H1 (cell line): Measurements from ENCODE around the gene NRL. TPM values are rescaled to one million over a fixed set of nuclear protein-coding genes. Genes with fewer than 3 reads are reported as not detected.
A peak's percentile ranks its signal among the peaks of the same experiment; 100 is the strongest.

Experiments
- CTCF ChIA-PET: fragments of 300-600 bp; sonication (Branson Sonifier 250); formaldehyde crosslinking; loops from one replicate; lab custom pipeline; 2021; ENCODE audit not compliant: partially characterized antibody; lab: Charles Lee
- POLR2A ChIA-PET: fragments of 300-600 bp; sonication (Branson Sonifier 250); formaldehyde crosslinking; loops from one replicate; lab custom pipeline; 2021; ENCODE audit warnings: inconsistent platforms; ENCODE audit not compliant: partially characterized antibody; lab: Charles Lee
- DNase-seq, 2 experiments: peaks; one replicate each; pipeline versions ENCODE4 v3.0.0 to v3.0.0-alpha.2; 2010 to 2022; ENCODE audit warnings: low spot score in 2 of 2, low read depth in 1 of 2, mixed read lengths in 1 of 2
- FAIRE-seq: peaks from 2 replicates; lab custom pipeline; 2011; peaks lifted over from hg19 to GRCh38; lab: Jason Lieb, UNC
- H2AFZ ChIP-seq: 2 replicates; pipeline ENCODE4 v1.8.1; 2012; ENCODE audit warnings: low read length, inconsistent platforms
- H2AK5ac ChIP-seq: 2 replicates; pipeline ENCODE4 v1.6.1; 2013; ENCODE audit warnings: low read depth, low read length
- H2BK120ac ChIP-seq: replicated peaks from 2 replicates; pipeline ENCODE3; 2013; ENCODE audit warnings: low read depth, low read length, inconsistent platforms
- H2BK12ac ChIP-seq: 2 replicates; pipeline ENCODE4 v1.6.1; 2013; ENCODE audit warnings: low read depth, low read length
- H2BK15ac ChIP-seq: 2 replicates; pipeline ENCODE4 v1.6.1; 2013; ENCODE audit warnings: low read length
- H2BK20ac ChIP-seq: 2 replicates; pipeline ENCODE4 v1.6.1; 2013; ENCODE audit warnings: low read length
- H2BK5ac ChIP-seq: 2 replicates; pipeline ENCODE4 v1.6.1; 2013; ENCODE audit warnings: low read depth, low read length
- H3K14ac ChIP-seq: 2 replicates; pipeline ENCODE4 v1.6.1; 2013; ENCODE audit warnings: inconsistent platforms; ENCODE audit not compliant: insufficient read length
- H3K18ac ChIP-seq: 2 replicates; pipeline ENCODE4 v1.6.1; 2013; ENCODE audit warnings: low read length; ENCODE audit errors: extremely low read depth
- H3K23ac ChIP-seq: 2 replicates; pipeline ENCODE4 v1.6.1; 2013; ENCODE audit warnings: inconsistent platforms; ENCODE audit not compliant: insufficient read length
- H3K23me2 ChIP-seq: 2 replicates; pipeline ENCODE4 v1.6.1; 2013; ENCODE audit warnings: low read depth, low read length
- H3K27ac ChIP-seq: 2 replicates; pipeline ENCODE4 v1.6.1; 2011; ENCODE audit warnings: low read depth, low read length, inconsistent platforms
- H3K27me3 ChIP-seq, 4 experiments: replicated peaks in 1 of 4; 1 replicate in 1 of 4; 2 replicates in 3 of 4; pipeline versions ENCODE4 v1.6.1 to v1.8.1; 2011 to 2013; ENCODE audit warnings: low read length in 3 of 4, mild to moderate bottlenecking in 3 of 4, inconsistent platforms in 2 of 4, mixed read lengths in 2 of 4, moderate library complexity in 1 of 4; ENCODE audit not compliant: control insufficient read depth in 3 of 4, insufficient read depth in 3 of 4; ENCODE audit errors: extremely low read depth in 1 of 4
- H3K36me3 ChIP-seq, 4 experiments: 2 replicates each; pipeline versions ENCODE4 v1.6.1 to v1.8.1; 2011 to 2013; ENCODE audit warnings: mild to moderate bottlenecking in 4 of 4, low read length in 3 of 4, moderate library complexity in 2 of 4, control low read depth in 1 of 4, inconsistent platforms in 1 of 4; ENCODE audit not compliant: insufficient read depth in 4 of 4, control insufficient read depth in 2 of 4
- H3K4ac ChIP-seq: replicated peaks from 2 replicates; pipeline ENCODE3; 2013; ENCODE audit warnings: low read length, low read depth, mixed read lengths, inconsistent platforms; ENCODE audit not compliant: insufficient read length
- H3K4me1 ChIP-seq, 4 experiments: replicated peaks in 1 of 4; 1 replicate in 1 of 4; 2 replicates in 3 of 4; pipeline versions ENCODE4 v1.6.1 to v1.8.1; 2011 to 2013; ENCODE audit warnings: low read length in 3 of 4, inconsistent platforms in 2 of 4, mixed read lengths in 1 of 4; ENCODE audit not compliant: insufficient read depth in 4 of 4, control insufficient read depth in 3 of 4
- H3K4me2 ChIP-seq, 2 experiments: 2 replicates each; pipeline versions ENCODE4 v1.6.1 to v1.8.1; 2011 to 2013; ENCODE audit warnings: low read depth in 2 of 2, low read length in 2 of 2, control low read depth in 1 of 2, inconsistent platforms in 1 of 2, mild to moderate bottlenecking in 1 of 2; ENCODE audit not compliant: insufficient read depth in 1 of 2
- H3K4me3 ChIP-seq, 4 experiments: fragments of 200-600, 300-600 bp in 1 of 4; sonication (generic), shearing (Covaris generic), sonication (Bioruptor Twin) in 1 of 4; 2 replicates each; pipeline versions ENCODE4 v1.5.1 to v1.8.1; 2011 to 2016; ENCODE audit warnings: low read length in 4 of 4, low read depth in 3 of 4, control low read depth in 2 of 4, inconsistent platforms in 2 of 4, mild to moderate bottlenecking in 2 of 4, mixed read lengths in 1 of 4, moderate library complexity in 1 of 4; ENCODE audit not compliant: insufficient read depth in 2 of 4; ENCODE audit errors: extremely low read depth in 1 of 4
- H3K56ac ChIP-seq: replicated peaks from 2 replicates; pipeline ENCODE3; 2013; ENCODE audit warnings: low read depth, mild to moderate bottlenecking, mixed read lengths, low read length, inconsistent platforms; ENCODE audit not compliant: insufficient read length
- H3K79me1 ChIP-seq: 2 replicates; pipeline ENCODE4 v1.6.1; 2013; ENCODE audit warnings: low read depth, low read length, control low read depth
- H3K79me2 ChIP-seq, 2 experiments: 2 replicates each; pipeline versions ENCODE4 v1.6.1 to v1.8.1; 2012 to 2013; ENCODE audit warnings: low read length in 2 of 2, mild to moderate bottlenecking in 2 of 2, inconsistent platforms in 1 of 2; ENCODE audit not compliant: insufficient read depth in 2 of 2, control insufficient read depth in 1 of 2
- H3K9ac ChIP-seq, 4 experiments: replicated peaks in 1 of 4; 1 replicate in 1 of 4; 2 replicates in 3 of 4; pipeline versions ENCODE4 v1.6.1 to v1.8.1; 2011 to 2013; ENCODE audit warnings: low read depth in 3 of 4, low read length in 3 of 4, control low read depth in 2 of 4, mild to moderate bottlenecking in 2 of 4, moderate library complexity in 2 of 4, inconsistent platforms in 1 of 4; ENCODE audit errors: extremely low read depth in 1 of 4
- H3K9me3 ChIP-seq, 2 experiments: 2 replicates each; pipeline versions ENCODE4 v1.6.1 to v1.8.1; 2012 to 2013; ENCODE audit warnings: mild to moderate bottlenecking in 2 of 2, moderate library complexity in 2 of 2, control low read depth in 1 of 2, inconsistent platforms in 1 of 2, low read depth in 1 of 2, low read length in 1 of 2, mixed read lengths in 1 of 2; ENCODE audit not compliant: insufficient read depth in 2 of 2
- H4K20me1 ChIP-seq, 2 experiments: replicated peaks in 1 of 2; 2 replicates each; pipeline versions ENCODE3 to v1.8.1; 2011 to 2013; ENCODE audit warnings: inconsistent platforms in 2 of 2, low read length in 2 of 2, mild to moderate bottlenecking in 1 of 2; ENCODE audit not compliant: insufficient read depth in 2 of 2, control insufficient read depth in 1 of 2
- H4K5ac ChIP-seq: 2 replicates; pipeline ENCODE4 v1.6.1; 2013; ENCODE audit warnings: low read length, low read depth, mixed read lengths, inconsistent platforms; ENCODE audit not compliant: insufficient read length
- H4K8ac ChIP-seq: 2 replicates; pipeline ENCODE4 v1.8.0; 2013; ENCODE audit warnings: mild to moderate bottlenecking, moderate library complexity, low read length, inconsistent platforms; ENCODE audit not compliant: insufficient read depth; ENCODE audit errors: extremely low read depth
- H4K91ac ChIP-seq: replicated peaks from 2 replicates; pipeline ENCODE3; 2013; ENCODE audit warnings: low read length, mixed read lengths, inconsistent platforms; ENCODE audit not compliant: insufficient read length
- BCL11A ChIP-seq, 2 experiments: IDR thresholded peaks; one replicate each; pipeline ENCODE4 v1.6.1; 2011; ENCODE audit warnings: low read depth in 2 of 2, low read length in 2 of 2, mild to moderate bottlenecking in 2 of 2
- EP300 ChIP-seq, 2 experiments: IDR thresholded peaks; 1 replicate in 1 of 2; 2 replicates in 1 of 2; pipeline ENCODE4 v1.6.1; 2011 to 2012; ENCODE audit warnings: low read depth in 2 of 2, low read length in 2 of 2, mild to moderate bottlenecking in 2 of 2, borderline replicate concordance in 1 of 2, inconsistent platforms in 1 of 2, moderate library complexity in 1 of 2
- PHF8 ChIP-seq: fragments of 200-600 bp; sonication (generic); conservative IDR thresholded peaks from 2 replicates; pipeline ENCODE4 v1.7.1; 2012; ENCODE audit warnings: low read depth, mild to moderate bottlenecking, inconsistent platforms, low read length, moderate library complexity
- POLR2AphosphoS5 ChIP-seq: IDR thresholded peaks from 2 replicates; pipeline ENCODE4 v1.6.1; 2011; ENCODE audit warnings: low read depth, low read length
- POU5F1 ChIP-seq: IDR thresholded peaks from 2 replicates; pipeline ENCODE4 v1.6.1; 2011; ENCODE audit warnings: low read depth, mild to moderate bottlenecking, low read length, moderate library complexity
- RBBP5 ChIP-seq: IDR thresholded peaks from 2 replicates; pipeline ENCODE4 v1.7.1; 2012; ENCODE audit warnings: low read depth, mild to moderate bottlenecking, inconsistent platforms, low read length, moderate library complexity, borderline replicate concordance
- SP2 ChIP-seq: IDR thresholded peaks from 2 replicates; pipeline ENCODE4 v1.6.1; 2012; ENCODE audit warnings: mild to moderate bottlenecking, low read length, inconsistent platforms
- TBP ChIP-seq: IDR thresholded peaks from 2 replicates; pipeline ENCODE4 v1.6.1; 2011; ENCODE audit warnings: low read depth, low read length, improper control_type of control experiment
- USF2 ChIP-seq: IDR thresholded peaks from 2 replicates; pipeline ENCODE4 v1.6.1; 2011; ENCODE audit warnings: low read length, improper control_type of control experiment
- WGBS, 2 experiments: shearing (Covaris generic) in 1 of 2; methylation state at CpG; one replicate each; pipeline versions ENCODE4 v1.1.6 to v1.1.7; 2013 to 2015; ENCODE audit warnings: low lambda C conversion rate in 2 of 2, mixed read lengths in 2 of 2, inconsistent platforms in 1 of 2, low coverage in 1 of 2, missing lambda C conversion rate in 1 of 2; ENCODE audit not compliant: insufficient replicate concordance in 2 of 2, insufficient coverage in 1 of 2, insufficient read length in 1 of 2; ENCODE audit errors: extremely low coverage in 1 of 2, missing lambda C conversion rate in 1 of 2; 5-methylcytosine and 5-hydroxymethylcytosine counted together
- polyA plus RNA-seq, 7 experiments: library from polyadenylated mRNA; depleted of rRNA in 3 of 7; stranded (reverse) in 5 of 7; unstranded in 2 of 7; fragments of >200 nt in 5 of 7; fragments of 200-250 nt in 2 of 7; gene quantifications; 1 replicate in 5 of 7; 2 replicates in 1 of 7; 4 replicates in 1 of 7; pipeline versions ENCODE4 v1.2.1 to v1.2.3, GENCODE V29; 2011 to 2013; ENCODE audit warnings: missing spikeins in 2 of 7, mixed read lengths in 2 of 7
- total RNA-seq: library from RNA; stranded (reverse); fragmentation: NEBNext Ultra II Directional; extraction: Animal tissue kit (Norgen Biotek cat#: 25700); gene quantifications from 2 replicates; pipeline ENCODE4 v1.2.1, GENCODE V29; 2021

NRL gene
- total and polyA plus RNA-seq, 2 of the 8 experiments (the other 6 are each of a cell fraction or from before 2014, with no cell fraction given) = 1.1 to 2.2 TPM

GRCh38 chr14:24080888-24081738 lies 33.6 kb downstream of the NRL start:
- peak overlapping the region; percentile 44; the same call in 1 of the 2 replicates for H2AFZ ChIP-seq
- H3K23ac ChIP-seq = no peak overlapping the region
- H2BK5ac ChIP-seq = peak overlapping the region; percentile 87; the same call in 1 of the 2 replicates
- peak overlapping the region; percentile 32; the same call in 1 of the 2 replicates for H2BK20ac ChIP-seq
- H3K79me2 ChIP-seq = no peaks in the 10 kb centered on the region
- H3K4ac ChIP-seq = no peak overlapping the region
- H3K27me3 ChIP-seq = peaks cover 0 to 10% (median 7%) of the 10 kb centered on the region in 4 experiments; a peak in 5 of 7 replicates
- no peak for FAIRE-seq
- no peak overlapping the region for H2BK120ac ChIP-seq
- peak in 1 of 2 experiments; percentile 81 for DNase-seq
- POLR2A ChIA-PET = interaction anchor here (1.0 to 27.2 kb wide), 14 partner anchors 9 to 162 kb away, joined by 3 to 626 read pairs (median 6); partner anchors contain the start of genes CARMIL3, CPNE6, DCAF11 and EMC9
- no peak overlapping the region for H3K14ac ChIP-seq
- no peak overlapping the region for H2BK12ac ChIP-seq
- H3K4me2 ChIP-seq = peak overlapping the region; percentile 75 to 84
- peaks cover 11% of the 10 kb centered on the region; the same call in 1 of the 2 replicates for H3K23me2 ChIP-seq
- H4K8ac ChIP-seq = peak overlapping the region; percentile 1; the same call in 1 of the 2 replicates
- no peak overlapping the region for H3K27ac ChIP-seq
- CTCF ChIA-PET = interaction anchor here (0.9 to 23.8 kb wide), 18 partner anchors 11 to 500 kb away, joined by 3 to 316 read pairs (median 6); partner anchors contain the start of genes DCAF11, DHRS4, IRF9 and PCK2
- H3K36me3 ChIP-seq = no peaks in the 10 kb centered on the region
- peak overlapping the region; percentile 95; the same call in 1 of the 2 replicates for H2BK15ac ChIP-seq
- H3K4me1 ChIP-seq = peaks cover 0 to 18% (median 12%) of the 10 kb centered on the region in 4 experiments; a peak in 6 of 7 replicates
- no peak overlapping the region for H2AK5ac ChIP-seq
- H4K20me1 ChIP-seq = no peaks in the 10 kb centered on the region
- no peaks in the 10 kb centered on the region for H3K9me3 ChIP-seq
- H3K56ac ChIP-seq = peak overlapping the region; percentile 47
- peak overlapping the region; percentile 37 for H4K91ac ChIP-seq
- H4K5ac ChIP-seq = no peak overlapping the region
- H3K4me3 ChIP-seq = peak overlapping the region; percentile 54 to 67 (median 66)
- H3K18ac ChIP-seq = peak overlapping the region; percentile 87; the same call in 1 of the 2 replicates
- no peaks in the 10 kb centered on the region for H3K79me1 ChIP-seq
- peak overlapping the region in 3 of 4 experiments; percentile 19 to 68 (median 20); a peak in 4 of 7 replicates for H3K9ac ChIP-seq
- WGBS, 2 experiments = 1% methylated on average over 36 of the region's 74 CpGs; no CpG with 5 or more reads in 1 of the 2 experiments
- no peak for TF ChIP-seq USF2
- no peak for TF ChIP-seq EP300 (IDR thresholded peaks at IDR 0.05; ENCODE audit: borderline replicate concordance in 1 of 2, low read depth in 2 of 2, low read length in 2 of 2)
- TF ChIP-seq SP2 = no peak
- no peak for TF ChIP-seq POU5F1
- peak; percentile 79; the same call in 1 of the 2 replicates for TF ChIP-seq RBBP5
- peak; percentile 44; the same call in 1 of the 2 replicates for TF ChIP-seq POLR2AphosphoS5
- TF ChIP-seq TBP = peak; percentile 32; the same call in 1 of the 2 replicates
- no peak for TF ChIP-seq PHF8
- TF ChIP-seq BCL11A (IDR thresholded peaks at IDR 0.05; ENCODE audit: low read depth in 2 of 2, low read length in 2 of 2) = no peak
